ENCODE results near the gene ANKHD1.
"Not testable (repeated sequence)": the region's sequence is repeated elsewhere in the genome, so short reads cannot be mapped to it uniquely, and the experiment has no call there.

Gene ANKHD1

DNA sequence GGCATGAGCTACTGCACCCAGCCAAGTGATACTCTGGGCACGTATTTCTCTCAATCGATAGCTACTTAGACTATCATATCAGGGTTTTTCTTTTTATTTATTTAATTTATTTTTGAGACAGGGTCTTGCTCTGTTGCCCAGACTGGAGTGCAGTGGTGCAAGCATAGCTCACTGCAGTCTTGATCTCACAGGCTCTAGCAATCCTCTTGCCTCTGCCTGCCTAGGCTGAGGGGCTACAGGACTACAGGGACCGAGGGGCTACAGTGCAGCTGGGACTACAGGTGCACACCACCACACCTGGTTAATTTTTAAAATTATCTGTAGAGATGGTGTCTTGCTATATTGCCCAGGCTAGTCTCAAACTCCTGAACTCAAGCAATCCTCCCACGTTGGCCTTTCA is 20.3 kb upstream of the ANKHD1 start:
- no peak for DNase-seq

DNA sequence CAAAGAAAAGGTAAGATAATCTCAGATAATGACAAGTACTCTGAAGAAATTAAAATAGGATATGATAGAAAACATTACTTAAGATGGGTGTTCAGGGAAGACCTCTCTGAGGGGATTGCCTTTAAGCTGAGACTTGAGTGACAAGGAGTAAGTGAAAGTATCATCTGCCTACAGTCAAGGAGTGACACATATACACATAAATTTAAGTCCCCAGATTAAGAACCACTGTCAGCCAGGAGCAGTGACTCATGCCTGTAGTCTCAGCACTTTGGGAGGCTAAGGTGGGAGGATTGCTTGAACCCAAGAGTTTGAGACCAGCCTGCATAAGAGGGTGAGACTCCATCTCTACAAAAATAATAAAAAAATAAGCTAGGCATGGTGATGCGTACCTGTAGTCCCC is 19.7 kb upstream of the ANKHD1 start:
- no peak for DNase-seq

- no peak for DNase-seq
These were observed 18.8 kb upstream of the ANKHD1 start for GRCh38 chr5:140382866-140383265.

DNA sequence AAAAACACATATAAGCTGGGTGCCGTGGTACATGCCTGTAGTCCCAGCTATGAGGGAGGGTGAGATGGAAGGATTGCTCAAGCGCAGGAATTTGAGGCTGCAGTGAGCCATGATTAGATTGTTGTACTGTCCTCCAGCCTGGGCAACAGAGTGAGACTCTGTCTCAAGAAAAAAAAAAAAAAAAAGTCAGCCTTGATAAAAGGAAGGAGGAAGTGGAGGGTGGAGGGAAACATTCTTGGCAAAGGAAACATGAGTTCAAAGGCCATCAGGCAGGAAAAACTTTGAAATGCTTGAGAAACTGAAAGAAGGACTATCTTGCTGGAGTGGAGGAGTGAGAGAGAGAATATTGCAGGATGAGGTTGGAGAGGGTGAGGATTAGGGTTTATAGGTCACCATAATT is 18.3 kb upstream of the ANKHD1 start:
- DNase-seq: no peak

GRCh38 chr5:140388052-140388451 is 13.6 kb upstream of the ANKHD1 start:
- no peak for DNase-seq

DNA sequence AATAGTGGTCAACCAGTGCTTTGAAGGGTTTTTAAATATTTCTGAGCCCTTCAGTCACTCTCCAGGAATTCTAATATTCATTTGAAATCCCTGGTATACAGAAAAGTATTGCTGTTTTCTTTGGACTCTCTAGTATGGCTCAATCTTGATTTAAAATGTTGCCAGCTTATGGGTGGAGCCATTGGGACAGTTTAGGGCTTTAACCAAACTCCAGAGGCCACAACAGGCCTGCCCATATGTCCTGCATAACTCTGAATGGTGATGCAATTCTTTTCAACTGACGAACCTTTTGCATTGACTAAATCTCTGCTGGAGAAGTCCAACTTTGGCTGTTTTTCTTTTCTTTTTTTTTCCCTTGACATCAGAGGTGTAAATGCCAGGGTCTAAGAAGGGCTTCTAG is 10.3 kb upstream of the ANKHD1 start:
- no peak for DNase-seq

DNA sequence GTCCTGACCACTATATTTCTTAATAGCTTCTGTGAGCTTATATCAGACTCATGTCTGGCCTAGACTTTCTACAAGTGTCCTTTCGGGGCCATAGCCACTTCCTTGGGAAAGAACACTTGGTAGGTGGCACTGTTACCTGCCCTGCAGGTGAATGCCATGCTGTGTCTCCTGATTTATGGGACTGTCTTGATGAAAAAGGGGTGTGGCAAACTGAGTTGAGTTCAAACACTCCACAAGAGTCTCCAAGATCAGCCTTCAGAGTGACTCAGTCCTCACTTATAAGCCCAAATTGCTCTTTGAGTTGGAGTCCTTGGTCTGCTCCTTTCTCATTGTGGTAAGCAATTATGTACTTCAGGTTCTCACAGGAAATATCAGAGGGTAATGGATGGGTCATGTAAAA is 9.9 kb upstream of the ANKHD1 start:
- DNase-seq: no peak

- DNase-seq: no peak
These were observed 7.9 kb upstream of the ANKHD1 start for GRCh38 chr5:140393738-140394137.

- DNase-seq: no peak
These were observed 3.2 kb upstream of the ANKHD1 start for GRCh38 chr5:140398379-140398811.

GRCh38 chr5:140399979-140400729 is 1.5 kb upstream of the ANKHD1 start:
- no peak for DNase-seq

- peak; percentile 82 for DNase-seq
These were observed 787 bp upstream of the ANKHD1 start for GRCh38 chr5:140400730-140401361.

DNA sequence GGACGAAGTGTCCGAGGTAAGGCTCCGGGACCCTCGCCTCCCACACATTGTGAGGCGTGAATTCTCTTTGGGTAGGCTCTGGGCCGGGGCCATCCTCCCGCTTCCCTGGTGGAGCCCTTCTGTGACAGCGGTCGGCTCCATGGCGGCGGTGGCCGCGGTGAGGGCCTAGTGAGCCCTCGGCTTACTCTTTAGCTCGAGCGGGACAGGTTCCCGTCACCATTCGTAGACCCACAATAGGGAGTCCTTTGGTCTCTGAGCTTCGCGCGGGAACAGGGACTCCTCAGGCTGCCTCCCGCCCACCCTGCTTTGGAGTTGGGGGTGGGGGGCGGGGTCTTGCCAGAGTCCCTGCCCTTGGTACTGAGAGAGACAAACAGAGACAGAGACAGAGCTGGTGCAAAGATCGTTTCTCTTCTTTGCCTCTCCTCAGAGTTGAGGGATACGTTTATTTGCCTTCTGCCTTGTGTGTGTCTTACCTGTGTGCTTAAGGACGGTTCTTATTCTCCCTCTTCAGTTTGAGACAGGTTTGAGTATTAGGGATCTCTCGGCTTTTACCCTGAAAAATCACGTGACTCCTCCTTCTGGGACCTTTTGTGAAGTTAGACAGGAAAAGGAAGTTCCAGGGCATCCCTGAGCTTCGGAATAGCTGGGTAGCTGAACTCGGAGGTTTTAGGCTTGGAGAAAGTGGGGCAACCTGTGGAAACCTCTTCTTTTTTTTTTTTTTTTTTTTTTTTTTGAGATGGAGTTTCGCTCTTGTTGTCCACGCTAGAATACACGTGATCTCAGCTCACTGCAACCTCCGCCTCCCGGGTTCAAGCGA is 833 bp downstream of the ANKHD1 start:
- DNase-seq: no peak

DNA sequence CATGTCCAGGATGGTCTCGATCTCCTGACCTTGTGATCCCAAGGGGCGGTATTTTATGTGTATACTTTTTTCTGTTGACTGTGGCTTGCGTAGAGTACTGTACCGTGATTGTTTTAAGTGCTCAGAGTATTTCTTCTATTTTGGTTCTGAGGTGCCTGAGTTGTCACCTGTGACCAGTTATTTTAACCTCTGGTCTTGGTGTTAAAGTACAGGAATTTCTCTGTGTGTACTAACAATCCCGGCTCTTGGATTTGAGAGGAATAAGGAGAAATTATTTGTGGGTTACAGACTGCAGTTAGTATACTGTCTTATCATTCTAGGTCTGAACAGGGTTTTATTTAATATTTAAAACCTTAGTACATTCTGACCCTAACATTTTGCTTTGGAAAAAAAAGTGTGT is 2.0 kb downstream of the ANKHD1 start:
- DNase-seq: no peak

DNA sequence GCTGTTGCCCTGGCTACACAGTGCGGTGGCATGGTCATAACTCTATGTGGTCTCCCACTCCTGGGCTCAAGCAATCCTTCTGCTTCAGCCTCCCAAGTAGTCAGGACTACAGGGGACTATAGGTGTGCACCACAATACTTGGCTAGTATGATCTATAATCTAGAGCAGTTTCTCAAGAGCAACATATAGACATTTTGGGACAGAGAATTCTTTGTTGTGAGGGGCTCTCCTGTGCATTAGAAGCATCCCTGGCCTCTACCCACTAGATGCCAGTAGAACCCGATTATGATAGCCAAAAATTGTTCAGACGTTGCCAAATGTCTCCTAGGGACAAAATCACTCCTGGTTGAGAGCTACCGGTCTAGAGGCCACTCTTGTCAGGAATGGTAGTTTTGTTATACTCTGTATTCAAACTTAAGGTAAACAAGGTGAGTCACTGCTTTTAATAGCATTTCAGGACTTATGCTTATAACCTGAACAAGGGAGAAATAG is 7.2 kb downstream of the ANKHD1 start:
- DNase-seq: no peak

GRCh38 chr5:140413230-140413629 is 11.6 kb downstream of the ANKHD1 start:
- DNase-seq: no peak

DNA sequence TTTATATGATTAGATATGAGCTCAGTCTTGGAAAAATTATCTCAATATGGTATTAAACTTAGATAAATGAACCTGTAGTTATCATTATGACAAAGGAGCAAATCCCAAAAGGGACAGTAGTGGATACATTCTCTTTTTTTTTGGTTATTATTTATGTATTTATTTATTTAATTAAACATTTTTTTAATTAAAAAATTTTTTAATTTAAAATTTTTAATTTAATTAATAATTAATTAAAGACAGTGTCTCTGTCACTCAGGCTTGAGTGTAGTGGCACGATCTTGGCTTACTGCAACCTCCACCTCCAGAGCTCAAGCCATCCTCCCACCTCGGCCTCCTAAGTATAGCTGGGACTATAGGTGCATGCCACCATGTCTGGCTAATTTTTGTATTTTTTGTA is 15.6 kb downstream of the ANKHD1 start:
- DNase-seq: no peak

DNA sequence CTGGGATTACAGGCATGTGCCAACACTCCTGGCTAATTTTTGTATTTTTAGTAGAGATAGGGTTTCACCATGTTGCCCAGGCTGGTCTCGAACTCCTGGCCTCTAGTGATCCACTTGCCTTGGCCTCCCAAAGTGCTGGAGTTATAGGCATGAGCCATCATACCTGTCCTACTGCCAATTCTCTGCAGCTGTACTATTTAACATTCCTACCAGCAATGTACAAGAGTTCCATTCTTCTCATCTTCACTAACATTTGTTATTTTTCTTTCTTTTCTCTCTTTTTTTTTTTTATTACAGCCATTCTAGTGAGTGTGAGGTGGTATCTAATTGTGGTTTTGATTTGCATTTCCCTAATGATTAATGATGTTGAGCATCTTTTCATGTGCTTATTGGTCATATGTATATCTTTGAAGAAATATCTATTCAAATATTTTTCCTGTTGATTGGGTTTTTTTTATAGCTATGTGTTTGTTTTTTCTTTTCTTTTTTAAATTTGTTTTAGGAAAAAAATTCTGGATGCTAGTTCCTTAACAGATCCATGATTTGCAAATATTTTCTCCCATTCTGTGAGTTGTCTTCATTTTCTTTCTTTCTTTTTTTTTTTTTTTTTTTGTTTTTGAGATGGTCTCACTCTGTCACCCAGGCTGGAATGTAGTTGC is 17.4 kb downstream of the ANKHD1 start:
- no peak for DNase-seq

DNA sequence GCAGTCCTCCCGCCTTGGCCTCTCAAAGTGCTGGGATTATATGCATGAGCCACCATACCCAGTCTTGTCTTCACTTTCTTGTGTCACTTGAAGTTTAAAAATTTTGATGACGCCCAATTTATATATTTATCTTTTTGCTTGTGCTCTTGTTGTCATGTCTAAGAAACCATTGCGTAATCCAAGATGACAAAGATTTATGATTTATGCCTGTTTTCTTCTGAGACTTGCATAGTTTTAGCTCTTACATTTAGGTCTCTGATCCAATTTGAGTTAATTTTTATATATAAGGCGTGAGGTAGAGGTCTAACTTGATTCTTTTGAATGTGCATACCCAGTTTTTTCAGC is 18.6 kb downstream of the ANKHD1 start:
- no peak for DNase-seq

DNA sequence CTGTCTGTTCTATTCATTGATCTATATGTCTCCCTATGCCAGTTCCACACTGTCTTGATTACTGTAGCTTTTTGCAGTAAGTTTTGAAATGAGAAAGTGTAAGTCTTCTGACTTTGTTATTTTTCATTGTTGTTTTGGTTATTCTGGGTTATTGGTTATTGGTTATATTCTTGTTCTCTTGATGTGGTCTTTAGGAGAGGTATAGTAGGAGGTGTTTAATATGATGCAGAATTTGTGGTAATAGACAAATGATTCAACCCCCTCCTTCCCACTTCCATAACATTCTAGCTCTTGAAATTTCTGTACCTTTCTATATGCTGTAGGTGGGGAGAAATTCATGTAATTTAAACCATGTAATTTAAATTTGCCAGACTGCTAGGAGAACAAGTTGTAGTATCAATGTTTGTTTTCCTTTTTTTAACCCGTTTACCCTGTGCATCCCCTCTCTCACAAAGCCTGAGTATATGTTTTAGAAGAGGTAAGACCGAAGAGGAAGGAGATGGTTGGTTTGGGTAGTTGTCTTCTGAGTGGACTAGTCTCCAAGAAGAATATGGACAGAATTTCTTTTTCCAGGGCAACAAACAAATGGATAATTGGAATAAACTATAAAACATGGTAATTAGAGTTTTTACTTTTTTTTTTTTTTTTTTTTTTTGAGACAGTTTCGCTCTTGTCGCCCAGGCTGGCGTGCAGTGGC is 19.2 kb downstream of the ANKHD1 start:
- no peak for DNase-seq

DNA sequence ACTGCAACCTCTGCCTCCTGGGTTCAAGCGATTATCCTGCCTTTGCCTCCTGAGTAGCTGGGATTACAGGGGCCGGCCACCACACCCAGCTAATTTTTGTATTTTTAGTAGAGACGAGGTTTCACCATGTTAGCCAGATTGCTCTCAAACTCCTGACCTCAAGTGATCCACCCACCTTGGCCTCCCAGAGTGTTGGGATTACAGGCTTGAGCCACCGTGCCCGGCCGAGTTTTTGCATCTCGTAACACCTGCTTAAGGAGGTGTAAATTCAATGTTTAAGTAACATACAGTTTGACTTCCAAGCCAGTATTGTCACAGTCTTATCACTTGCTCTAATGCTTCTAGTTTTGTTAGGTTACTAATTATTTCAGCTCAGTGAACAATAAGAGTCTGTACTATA is 19.7 kb downstream of the ANKHD1 start:
- not testable (repeated sequence) for DNase-seq

DNA sequence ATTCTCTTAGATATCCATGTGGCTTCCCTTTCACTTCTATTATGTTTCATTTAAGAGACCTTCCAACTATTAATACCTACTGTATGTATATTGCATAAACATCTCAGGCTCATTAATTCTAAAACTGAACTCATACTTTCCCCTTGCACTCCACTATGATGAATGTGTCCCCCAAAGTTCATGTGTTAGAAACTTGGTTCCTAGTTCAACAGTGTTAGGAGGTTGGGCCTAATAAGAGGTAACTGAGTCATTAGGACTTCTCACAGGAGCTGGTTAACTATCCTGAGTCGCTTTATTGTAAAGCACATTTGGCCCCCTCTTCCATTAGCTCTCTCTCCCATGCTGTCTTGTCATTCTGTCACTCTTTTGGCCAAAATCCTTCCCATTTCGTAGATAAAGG is 22.0 kb downstream of the ANKHD1 start:
- DNase-seq: no peak

DNA sequence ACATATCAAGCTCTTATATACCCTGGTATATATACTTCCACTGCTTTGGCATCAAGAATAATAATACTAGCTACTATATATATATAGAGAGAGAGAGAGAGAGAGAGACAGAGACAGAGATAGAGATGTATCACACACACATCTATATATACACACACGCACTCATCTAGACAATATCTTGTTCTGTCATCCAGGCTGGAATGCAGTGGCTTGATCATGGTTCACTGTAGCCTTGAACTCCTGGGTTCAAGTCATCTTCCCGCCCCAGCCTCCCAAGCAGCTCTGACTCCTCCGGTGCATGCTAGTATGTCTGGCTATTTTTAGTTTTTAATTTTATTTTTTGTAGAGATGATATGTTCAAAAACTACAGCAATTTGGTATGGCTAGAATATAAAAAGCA is 22.5 kb downstream of the ANKHD1 start:
- no peak for DNase-seq

- not testable (repeated sequence) for DNase-seq
These were observed 26.1 kb downstream of the ANKHD1 start for GRCh38 chr5:140427726-140428125.

All from KG1 (cell line).